ENCODE data around the gene NAT9. TPM values are rescaled to one million over a fixed set of nuclear protein-coding genes. Genes with fewer than 3 reads are reported as not detected.

Gene NAT9
- total and polyA plus RNA-seq, 4 donors: 19.4 to 52.1 (median 37.5) TPM

- Histone ChIP-seq H3K4me1 (ENCODE audit: control insufficient read depth, insufficient read depth, low read length) (peaks cover 4% of the 10 kb centered on the region), H3K27me3 (ENCODE audit: control insufficient read depth, insufficient read depth, low read length) (no peaks in the 10 kb centered on the region), H3K27ac (ENCODE audit: low read depth, low read length) (no peak overlapping the region), H3K9me3 (ENCODE audit: control insufficient read depth, insufficient read depth, low read length) (no peaks in the 10 kb centered on the region), H3K4me3 (ENCODE audit: low read depth, low read length) (no peak overlapping the region), H3K36me3 (ENCODE audit: control insufficient read depth, insufficient read depth, low read length) (peaks cover 90% of the 10 kb centered on the region)
- 83% methylated on average over 3 of the region's 4 CpGs for WGBS (ENCODE audit: insufficient coverage)
- DNase-seq (ENCODE audit: low read depth in 4 of 6, low spot score in 6 of 6): no peak
Measured at GRCh38 chr17:74797824-74798223, 21.7 kb upstream of the NAT9 start.

DNA sequence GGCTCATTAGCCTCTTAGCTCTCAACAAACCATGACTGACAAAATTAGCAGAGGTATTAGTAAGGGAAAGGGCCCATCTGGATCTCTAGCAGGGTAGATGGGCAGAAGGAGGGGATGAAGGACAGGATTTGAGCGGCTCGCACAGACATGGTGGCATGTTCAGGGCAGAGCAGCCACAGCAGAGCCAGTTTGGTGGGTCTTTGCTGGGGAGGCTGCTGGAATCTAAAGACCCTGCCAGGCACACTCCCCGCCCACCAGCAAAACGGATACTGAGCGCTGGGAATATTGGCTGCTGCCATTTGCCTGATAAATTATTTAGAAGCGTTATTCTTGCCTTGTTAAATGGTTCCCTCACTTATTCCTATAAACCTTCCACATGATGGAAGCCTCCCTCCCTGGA is 20.7 kb upstream of the NAT9 start:
- no peak overlapping the region for H3K27ac ChIP-seq (ENCODE audit: low read depth, low read length)
- WGBS (ENCODE audit: insufficient coverage): 83% methylated on average over 6 of the region's 6 CpGs

DNA sequence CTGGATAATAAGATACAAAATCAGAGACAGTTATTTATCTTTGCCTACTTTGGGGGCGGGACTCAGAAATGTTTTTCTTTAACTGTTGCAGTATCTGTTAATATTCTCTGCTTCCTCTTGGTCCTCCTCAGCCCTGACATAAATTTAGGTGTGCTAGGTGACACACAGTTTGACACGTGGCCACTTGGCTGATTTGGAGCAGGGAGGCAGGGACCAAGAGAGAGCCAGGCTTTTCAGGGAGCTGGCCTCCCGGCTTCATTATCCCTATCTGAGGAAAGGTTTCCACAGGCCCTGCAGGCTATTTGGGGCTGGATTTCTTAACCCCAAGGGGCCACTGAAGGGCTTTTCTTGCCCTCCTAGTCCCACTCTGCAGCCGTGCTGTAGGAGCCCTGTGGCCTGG is 20.1 kb upstream of the NAT9 start:
- Histone ChIP-seq H3K4me1 (ENCODE audit: control insufficient read depth, insufficient read depth, low read length) (peaks cover 7% of the 10 kb centered on the region), H3K27ac (ENCODE audit: low read depth, low read length) (no peak overlapping the region), H3K27me3 (ENCODE audit: control insufficient read depth, insufficient read depth, low read length) (no peaks in the 10 kb centered on the region), H3K36me3 (ENCODE audit: control insufficient read depth, insufficient read depth, low read length) (peaks cover 92% of the 10 kb centered on the region), H3K9me3 (ENCODE audit: control insufficient read depth, insufficient read depth, low read length) (no peaks in the 10 kb centered on the region), H3K4me3 (ENCODE audit: low read depth, low read length) (no peak overlapping the region)
- WGBS (ENCODE audit: insufficient coverage): 78% methylated on average over 3 of the region's 4 CpGs
- DNase-seq (ENCODE audit: low read depth in 4 of 6, low spot score in 6 of 6): no peak

More for the DNA sequence above, 20.7 kb upstream of the NAT9 start:
- H3K4me1 ChIP-seq (ENCODE audit: control insufficient read depth, insufficient read depth, low read length): peaks cover 4% of the 10 kb centered on the region
- no peaks in the 10 kb centered on the region for H3K9me3 ChIP-seq (ENCODE audit: control insufficient read depth, insufficient read depth, low read length)
- DNase-seq (ENCODE audit: low read depth in 4 of 6, low spot score in 6 of 6): no peak
- no peaks in the 10 kb centered on the region for H3K27me3 ChIP-seq (ENCODE audit: control insufficient read depth, insufficient read depth, low read length)
- H3K36me3 ChIP-seq (ENCODE audit: control insufficient read depth, insufficient read depth, low read length): peaks cover 93% of the 10 kb centered on the region
- H3K4me3 ChIP-seq (ENCODE audit: low read depth, low read length): no peak overlapping the region

DNA sequence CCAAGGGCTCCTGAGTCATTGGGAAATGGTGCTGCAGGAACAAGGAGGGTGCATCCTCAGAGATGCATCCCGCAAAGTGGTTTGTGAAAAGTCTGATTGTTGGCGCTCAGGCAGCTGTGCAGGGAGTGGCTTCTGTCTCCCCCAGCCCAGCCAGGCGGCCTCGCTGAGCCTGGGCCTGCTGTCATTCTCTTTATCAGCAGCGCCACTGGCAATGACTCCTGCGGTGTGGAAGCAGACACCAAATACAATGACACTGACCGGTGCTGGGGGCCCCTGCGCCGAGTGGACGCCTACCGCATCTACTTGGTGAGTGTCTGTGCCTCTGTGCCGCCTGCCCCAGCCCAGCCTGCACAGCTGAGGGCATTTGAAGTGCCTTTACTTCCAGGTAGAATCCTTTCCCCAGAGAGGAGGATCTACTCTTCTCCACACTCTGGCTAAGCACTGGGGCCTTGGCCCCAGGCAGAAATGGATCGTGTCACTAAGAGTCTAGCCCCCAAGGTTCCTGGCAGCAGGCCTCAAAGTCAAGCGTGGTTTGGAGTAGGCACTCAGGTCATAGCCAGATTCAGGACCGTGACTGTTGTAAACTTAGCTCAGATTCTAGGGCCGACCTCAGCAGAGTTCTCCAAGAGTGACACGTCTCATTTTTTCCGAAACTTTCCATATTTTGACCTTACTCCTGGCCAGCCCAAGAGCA is 19.3 kb upstream of the NAT9 start:
- Histone ChIP-seq H3K4me3 (ENCODE audit: low read depth, low read length) (no peak overlapping the region), H3K36me3 (ENCODE audit: control insufficient read depth, insufficient read depth, low read length) (peaks cover 92% of the 10 kb centered on the region), H3K9me3 (ENCODE audit: control insufficient read depth, insufficient read depth, low read length) (no peaks in the 10 kb centered on the region), H3K27me3 (ENCODE audit: control insufficient read depth, insufficient read depth, low read length) (no peaks in the 10 kb centered on the region), H3K4me1 (ENCODE audit: control insufficient read depth, insufficient read depth, low read length) (peaks cover 9% of the 10 kb centered on the region), H3K27ac (ENCODE audit: low read depth, low read length) (no peak overlapping the region)
- DNase-seq (ENCODE audit: low read depth in 4 of 6, low spot score in 6 of 6): no peak
- WGBS (ENCODE audit: insufficient coverage): 91% methylated on average over 18 of the region's 18 CpGs

DNA sequence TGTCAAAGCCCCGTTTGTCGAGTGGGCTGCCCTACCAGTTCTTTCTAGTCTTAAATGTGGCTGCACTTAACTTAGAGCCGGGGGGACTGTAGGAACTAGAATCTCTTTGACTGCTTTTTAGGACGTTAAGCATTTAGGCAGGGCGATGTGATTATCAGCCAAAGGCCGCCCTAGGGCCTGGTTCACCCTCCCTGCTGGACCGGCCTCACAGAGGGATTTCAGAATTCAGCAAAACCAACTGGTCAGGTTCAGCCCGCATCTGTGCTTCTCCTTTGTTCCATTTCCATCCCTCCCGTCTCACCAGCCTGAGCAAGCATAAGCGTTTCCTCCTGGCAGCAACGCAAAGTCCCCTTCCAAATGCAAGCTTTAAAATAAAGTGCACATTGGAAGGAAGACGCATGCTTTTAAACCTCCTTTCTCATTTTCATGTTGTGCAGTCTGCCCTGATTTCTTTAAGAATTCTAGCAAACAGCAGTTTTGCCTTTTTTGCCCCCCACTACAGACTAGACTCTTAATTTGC is 16.5 kb upstream of the NAT9 start:
- no peak overlapping the region for H3K4me3 ChIP-seq (ENCODE audit: low read depth, low read length)
- H3K36me3 ChIP-seq (ENCODE audit: control insufficient read depth, insufficient read depth, low read length): peaks cover 86% of the 10 kb centered on the region
- 97% methylated on average over 11 of the region's 12 CpGs for WGBS (ENCODE audit: insufficient coverage)
- DNase-seq (ENCODE audit: low read depth in 4 of 6, low spot score in 6 of 6): peak in 1 of 6 donors; percentile 45
- no peaks in the 10 kb centered on the region for H3K27me3 ChIP-seq (ENCODE audit: control insufficient read depth, insufficient read depth, low read length)
- H3K4me1 ChIP-seq (ENCODE audit: control insufficient read depth, insufficient read depth, low read length): peaks cover 9% of the 10 kb centered on the region
- no peaks in the 10 kb centered on the region for H3K9me3 ChIP-seq (ENCODE audit: control insufficient read depth, insufficient read depth, low read length)
- H3K27ac ChIP-seq (ENCODE audit: low read depth, low read length): no peak overlapping the region

DNA sequence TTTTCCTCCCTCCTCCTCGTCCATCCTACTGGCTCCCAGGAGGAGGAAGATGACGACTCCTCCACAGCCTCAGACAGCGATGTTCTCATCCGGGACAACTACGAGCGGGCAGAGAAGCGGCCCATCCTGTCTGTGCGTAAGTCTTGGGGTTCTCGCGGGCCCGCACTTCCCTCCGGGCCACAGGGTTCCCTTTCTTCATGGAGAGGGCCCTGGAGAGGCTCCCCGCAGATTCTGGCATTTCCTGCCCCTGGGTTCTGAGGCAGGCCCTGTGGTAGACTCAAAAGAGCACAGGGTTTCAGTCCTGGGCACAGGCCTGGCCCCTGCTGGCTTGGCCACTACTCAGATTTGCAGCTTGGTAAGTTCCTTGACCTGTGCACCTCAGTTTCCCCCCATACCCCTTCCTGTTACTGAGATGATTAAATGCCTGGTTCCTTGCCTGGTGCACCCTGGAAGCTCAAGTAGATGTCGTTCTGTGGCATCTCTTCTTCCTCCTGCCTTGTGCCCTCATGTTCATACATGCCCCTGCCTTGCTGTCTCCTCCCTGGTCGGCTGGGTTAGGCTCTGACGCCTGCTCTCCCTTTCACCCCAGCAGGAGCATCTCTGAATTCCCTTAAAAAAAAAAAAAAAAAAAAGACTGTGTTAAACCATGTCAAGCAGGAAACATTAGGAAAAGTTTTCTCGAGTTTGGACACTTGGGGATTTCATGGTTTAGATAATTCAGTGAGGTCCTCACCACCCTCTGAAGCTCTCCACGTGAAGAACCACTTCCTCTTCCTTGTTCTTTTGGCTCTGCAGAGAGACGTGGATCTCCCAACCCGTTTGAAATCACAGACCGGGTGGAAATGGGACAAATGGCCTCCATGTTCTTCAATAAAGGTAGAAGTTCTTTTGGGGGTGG is 14.3 kb upstream of the NAT9 start:
- Histone ChIP-seq H3K27me3 (ENCODE audit: control insufficient read depth, insufficient read depth, low read length) (no peaks in the 10 kb centered on the region), H3K4me3 (ENCODE audit: low read depth, low read length) (no peak overlapping the region), H3K36me3 (ENCODE audit: control insufficient read depth, insufficient read depth, low read length) (peaks cover 74% of the 10 kb centered on the region), H3K9me3 (ENCODE audit: control insufficient read depth, insufficient read depth, low read length) (no peaks in the 10 kb centered on the region), H3K27ac (ENCODE audit: low read depth, low read length) (no peak overlapping the region), H3K4me1 (ENCODE audit: control insufficient read depth, insufficient read depth, low read length) (peaks cover 5% of the 10 kb centered on the region)
- WGBS (ENCODE audit: insufficient coverage): 86% methylated on average over 16 of the region's 21 CpGs
- DNase-seq (ENCODE audit: low read depth in 4 of 6, low spot score in 6 of 6): no peak

DNA sequence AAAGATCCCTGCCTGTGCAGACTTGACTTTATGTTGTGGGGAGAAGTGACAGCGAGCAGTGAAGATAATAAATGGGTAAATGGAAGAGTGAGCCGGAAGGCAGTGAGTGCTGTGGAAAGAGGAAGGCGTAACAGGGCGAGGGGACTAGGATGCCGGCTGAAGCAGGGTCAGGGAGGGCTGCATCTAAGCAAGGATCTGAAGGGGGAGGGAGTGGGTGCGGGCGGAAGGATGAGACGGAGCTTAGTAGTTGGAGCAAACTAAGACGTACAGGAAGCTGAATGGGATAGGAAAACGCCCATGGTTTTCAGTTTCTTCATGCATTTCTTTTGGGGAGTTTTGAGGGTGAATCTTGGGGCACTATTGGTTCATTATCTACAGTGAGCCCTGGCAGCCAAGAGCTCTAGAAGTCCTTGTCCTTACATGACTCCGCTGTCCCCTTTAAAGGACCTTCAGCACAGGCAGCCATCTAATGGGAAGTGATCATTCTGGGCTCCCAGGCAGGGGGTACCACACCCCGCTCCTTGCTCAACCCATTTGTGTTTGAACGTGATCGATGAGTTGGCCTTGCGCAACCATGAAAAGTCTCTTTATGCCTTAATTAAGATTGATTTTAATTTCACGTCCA is 10.4 kb upstream of the NAT9 start:
- no peak for DNase-seq (ENCODE audit: low read depth in 4 of 6, low spot score in 6 of 6)
- H3K4me1 ChIP-seq (ENCODE audit: control insufficient read depth, insufficient read depth, low read length): peaks cover 5% of the 10 kb centered on the region
- peaks cover 63% of the 10 kb centered on the region for H3K36me3 ChIP-seq (ENCODE audit: control insufficient read depth, insufficient read depth, low read length)
- H3K4me3 ChIP-seq (ENCODE audit: low read depth, low read length): no peak overlapping the region
- 82% methylated on average over 14 of the region's 16 CpGs for WGBS (ENCODE audit: insufficient coverage)
- H3K27ac ChIP-seq (ENCODE audit: low read depth, low read length): no peak overlapping the region
- no peaks in the 10 kb centered on the region for H3K27me3 ChIP-seq (ENCODE audit: control insufficient read depth, insufficient read depth, low read length)
- H3K9me3 ChIP-seq (ENCODE audit: control insufficient read depth, insufficient read depth, low read length): no peaks in the 10 kb centered on the region

DNA sequence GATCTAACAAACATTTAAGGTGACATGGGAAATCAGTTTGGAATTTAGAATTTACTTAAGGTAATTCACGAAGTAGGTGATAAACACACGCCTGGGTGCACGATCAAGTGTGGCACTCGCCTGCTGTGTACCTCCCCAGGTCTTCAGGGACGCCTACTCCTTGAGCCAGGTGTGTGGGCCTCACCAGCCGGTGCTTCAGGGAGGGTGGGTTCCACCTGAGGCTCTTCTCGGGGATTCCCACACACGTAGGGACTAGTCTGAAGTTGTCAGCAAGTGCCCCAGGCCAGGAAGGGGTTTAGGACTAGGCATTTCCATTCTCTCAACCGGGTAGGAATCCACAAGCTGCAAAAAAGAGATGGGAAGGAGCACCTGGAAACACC is 9.8 kb upstream of the NAT9 start:
- Histone ChIP-seq H3K4me1 (ENCODE audit: control insufficient read depth, insufficient read depth, low read length) (no peaks in the 10 kb centered on the region), H3K9me3 (ENCODE audit: control insufficient read depth, insufficient read depth, low read length) (no peaks in the 10 kb centered on the region), H3K36me3 (ENCODE audit: control insufficient read depth, insufficient read depth, low read length) (peaks cover 57% of the 10 kb centered on the region), H3K4me3 (ENCODE audit: low read depth, low read length) (no peak overlapping the region), H3K27me3 (ENCODE audit: control insufficient read depth, insufficient read depth, low read length) (no peaks in the 10 kb centered on the region), H3K27ac (ENCODE audit: low read depth, low read length) (no peak overlapping the region)
- WGBS (ENCODE audit: insufficient coverage): 96% methylated on average over 8 of the region's 9 CpGs
- DNase-seq (ENCODE audit: low read depth in 4 of 6, low spot score in 6 of 6): no peak

- H3K36me3 ChIP-seq (ENCODE audit: control insufficient read depth, insufficient read depth, low read length): peaks cover 53% of the 10 kb centered on the region
- no peak for DNase-seq (ENCODE audit: low read depth in 4 of 6, low spot score in 6 of 6)
- 92% methylated on average over 19 of the region's 21 CpGs for WGBS (ENCODE audit: insufficient coverage)
Measured at GRCh38 chr17:74785096-74785980, 9.2 kb upstream of the NAT9 start.

More at GRCh38 chr17:74785096-74785980, 9.2 kb upstream of the NAT9 start:
- no peaks in the 10 kb centered on the region for H3K9me3 ChIP-seq (ENCODE audit: control insufficient read depth, insufficient read depth, low read length)
- no peak overlapping the region for H3K4me3 ChIP-seq (ENCODE audit: low read depth, low read length)
- no peak overlapping the region for H3K27ac ChIP-seq (ENCODE audit: low read depth, low read length)
- H3K27me3 ChIP-seq (ENCODE audit: control insufficient read depth, insufficient read depth, low read length): no peaks in the 10 kb centered on the region
- peaks cover under 1% of the 10 kb centered on the region for H3K4me1 ChIP-seq (ENCODE audit: control insufficient read depth, insufficient read depth, low read length)

Data from spinal cord (tissue), 10 donors.